Femur (tissue), 1 donor: ENCODE measurements around the gene DNASE1.
"Not testable (repeated sequence)": the region's sequence is repeated elsewhere in the genome, so short reads cannot be mapped to it uniquely, and the experiment has no call there.

Source experiments
- DNase-seq: peaks from one replicate; pipeline ENCODE4 v3.0.0-alpha.2; 2017

Gene DNASE1, protein sequence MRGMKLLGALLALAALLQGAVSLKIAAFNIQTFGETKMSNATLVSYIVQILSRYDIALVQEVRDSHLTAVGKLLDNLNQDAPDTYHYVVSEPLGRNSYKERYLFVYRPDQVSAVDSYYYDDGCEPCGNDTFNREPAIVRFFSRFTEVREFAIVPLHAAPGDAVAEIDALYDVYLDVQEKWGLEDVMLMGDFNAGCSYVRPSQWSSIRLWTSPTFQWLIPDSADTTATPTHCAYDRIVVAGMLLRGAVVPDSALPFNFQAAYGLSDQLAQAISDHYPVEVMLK

DNA sequence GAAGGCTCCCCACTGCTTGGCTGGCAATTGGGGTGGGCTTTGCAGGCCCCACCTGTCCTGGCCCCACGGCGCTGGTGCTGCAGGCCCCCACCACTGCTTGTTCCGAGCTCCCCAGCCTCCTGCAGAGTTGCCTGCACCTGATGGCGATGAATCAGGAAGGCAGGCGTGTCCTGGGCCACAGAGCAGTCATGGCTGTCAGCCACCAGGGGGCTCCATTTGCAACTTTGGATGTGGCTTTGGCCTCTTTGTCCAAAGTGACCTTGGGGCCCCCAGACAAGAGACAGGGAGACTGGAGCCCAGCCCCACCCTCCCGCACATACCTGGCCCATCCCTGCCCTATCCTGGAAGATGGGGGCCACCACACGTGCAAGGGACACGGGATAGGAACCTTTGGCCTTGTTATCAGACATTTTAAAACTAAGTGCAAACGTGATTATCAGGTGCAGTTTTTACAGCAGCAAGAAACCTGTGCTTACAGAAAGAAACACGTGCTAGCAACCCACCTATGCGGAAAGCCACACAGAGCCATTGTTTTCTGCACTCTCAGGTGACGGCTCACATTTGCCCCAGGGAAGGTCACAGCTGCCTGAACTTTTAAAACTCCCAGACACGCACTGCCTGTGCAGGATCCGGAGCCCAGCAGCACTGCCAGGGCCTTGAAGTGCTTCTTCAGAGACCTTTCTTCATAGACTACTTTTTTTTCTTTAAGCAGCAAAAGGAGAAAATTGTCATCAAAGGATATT is at the start of gene DNASE1:
TSS of gene DNASE1 (plus strand) at position 443 of the 743 bp plus-strand sequence. CDS start 683 bp downstream, outside the sequence.
- peak; percentile 60 for DNase-seq

DNA sequence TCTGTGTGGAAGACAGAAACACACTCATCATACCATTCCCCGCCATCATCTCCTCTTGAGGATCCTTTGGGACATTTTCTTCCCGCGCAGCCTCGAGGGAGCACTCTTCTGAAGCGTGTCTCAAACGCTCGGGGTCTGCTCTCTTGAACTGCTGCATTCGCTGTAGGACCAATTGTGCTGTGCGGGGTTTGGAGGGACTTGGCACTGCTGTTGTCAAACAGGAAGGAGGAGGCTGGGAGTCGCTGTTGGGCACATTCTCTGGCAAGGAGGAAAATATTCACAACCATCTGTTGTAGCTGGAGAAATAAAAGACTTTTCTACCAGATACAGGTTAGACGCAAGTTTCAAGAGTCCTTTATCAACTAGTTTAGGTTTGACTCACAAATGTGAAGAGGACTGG is 48.0 kb upstream of the DNASE1 start:
- DNase-seq: no peak

DNA sequence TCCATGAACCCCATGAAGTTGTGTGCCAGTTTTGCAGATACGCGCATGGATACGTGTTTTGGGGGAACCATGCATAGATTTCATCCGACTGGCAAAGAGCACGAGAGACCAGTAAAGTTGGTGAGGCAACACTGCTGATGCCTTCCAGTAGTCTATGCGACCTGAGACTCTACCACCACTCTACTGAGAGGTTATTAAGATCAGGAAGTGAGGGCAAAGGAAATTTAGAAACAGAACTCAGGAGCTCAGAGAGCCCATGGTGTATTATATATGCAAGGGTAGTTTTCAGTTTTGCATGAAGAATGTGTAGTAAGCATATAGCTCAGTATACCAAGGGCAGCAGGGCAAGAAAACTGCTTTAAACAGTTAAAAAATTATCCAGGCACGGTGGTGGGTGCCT is 47.3 kb upstream of the DNASE1 start:
- no peak for DNase-seq

DNA sequence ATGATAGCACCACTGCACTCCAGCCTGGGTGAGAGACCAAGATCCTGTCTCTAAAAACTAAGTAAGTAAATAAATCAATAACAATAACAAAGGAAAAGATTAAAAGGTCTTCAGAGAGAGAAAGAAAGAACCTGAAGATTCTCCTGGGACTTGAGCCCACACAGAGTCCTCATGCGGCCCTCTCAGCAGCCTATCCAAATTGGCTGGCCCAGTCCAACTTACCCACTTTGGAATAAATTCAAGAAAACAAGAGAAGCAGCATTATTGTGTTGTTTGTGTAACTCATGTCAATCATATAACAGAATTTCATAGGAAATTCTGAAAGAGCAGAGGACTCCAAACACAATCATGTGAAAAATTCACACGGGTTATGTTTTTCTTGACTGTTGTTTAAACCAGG is 46.9 kb upstream of the DNASE1 start:
- no peak for DNase-seq

DNA sequence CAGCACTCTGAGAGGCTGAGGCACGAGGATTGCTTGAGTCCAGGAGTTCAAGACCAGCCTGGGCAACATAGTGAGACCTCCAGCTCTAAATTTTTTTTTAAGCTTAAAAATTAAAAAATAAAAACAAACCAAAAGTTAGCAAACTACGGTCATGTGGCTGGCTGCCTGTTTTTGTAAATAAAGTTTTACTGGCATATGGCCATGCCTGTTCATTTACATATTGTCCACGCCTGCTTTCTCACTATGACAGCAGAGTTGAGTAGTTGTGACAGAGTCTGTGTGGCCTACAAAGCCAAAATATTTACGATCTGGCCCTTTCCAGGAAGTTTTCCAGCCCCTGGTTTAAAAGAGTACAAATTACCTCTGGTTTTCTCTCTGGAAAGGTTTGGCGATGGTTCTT is 46.4 kb upstream of the DNASE1 start:
- DNase-seq: no peak

DNA sequence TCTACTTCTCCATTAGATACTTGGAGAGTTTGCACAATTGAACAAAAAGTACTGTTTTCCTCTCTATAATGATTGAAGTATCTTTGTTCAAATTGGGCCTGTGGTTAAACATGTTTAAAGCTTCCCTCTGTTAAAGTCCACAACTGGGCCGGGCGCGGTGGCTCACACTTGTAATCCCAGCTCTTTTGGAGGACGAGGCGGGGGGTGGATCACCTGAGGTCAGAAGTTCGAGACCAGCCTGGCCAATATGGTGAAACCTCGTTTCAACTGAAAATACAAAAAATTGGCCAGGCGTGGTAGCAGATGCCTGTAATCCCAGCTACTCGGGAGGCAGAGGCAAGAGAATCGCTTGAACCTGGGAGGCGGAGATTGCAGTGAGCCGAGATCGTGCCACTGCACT is 45.5 kb upstream of the DNASE1 start:
- DNase-seq: not testable (repeated sequence)

DNA sequence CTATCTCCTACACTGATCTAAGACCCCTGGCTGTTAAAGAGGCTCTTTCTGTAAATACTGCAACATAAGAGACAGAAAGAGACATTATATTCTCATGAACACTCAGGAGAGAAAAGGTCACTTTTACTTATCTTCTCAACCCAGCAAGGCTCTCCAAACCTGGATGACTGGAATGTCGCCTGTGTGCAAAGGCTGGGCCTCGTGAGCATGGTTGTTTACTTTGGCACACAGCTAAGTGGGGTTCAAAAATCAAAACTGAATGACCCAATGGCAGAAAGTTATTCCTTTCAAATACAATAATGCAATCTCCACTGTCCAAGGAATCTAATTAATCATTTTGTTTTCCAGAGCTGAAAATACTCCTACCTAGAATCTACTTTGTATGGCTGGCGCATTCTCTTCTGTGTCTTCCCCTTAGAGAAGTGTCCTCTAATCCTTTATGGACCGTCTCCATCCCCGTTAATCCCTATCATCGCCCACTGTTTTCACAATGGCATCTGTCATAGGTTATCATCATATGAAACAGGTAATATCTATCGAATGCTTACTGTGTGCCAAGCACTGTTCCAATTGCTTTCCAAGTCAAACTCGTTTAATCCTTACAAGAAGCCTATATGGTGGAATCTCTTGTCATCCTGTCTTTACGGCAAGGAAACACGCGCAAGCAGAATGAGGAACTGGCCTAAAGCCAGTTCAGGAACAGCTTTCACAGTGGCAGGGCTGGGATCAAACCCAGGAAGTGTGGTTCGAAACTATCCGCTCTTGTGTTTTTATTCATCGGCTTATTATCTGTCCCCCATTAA is 44.4 kb upstream of the DNASE1 start:
- DNase-seq: no peak

DNA sequence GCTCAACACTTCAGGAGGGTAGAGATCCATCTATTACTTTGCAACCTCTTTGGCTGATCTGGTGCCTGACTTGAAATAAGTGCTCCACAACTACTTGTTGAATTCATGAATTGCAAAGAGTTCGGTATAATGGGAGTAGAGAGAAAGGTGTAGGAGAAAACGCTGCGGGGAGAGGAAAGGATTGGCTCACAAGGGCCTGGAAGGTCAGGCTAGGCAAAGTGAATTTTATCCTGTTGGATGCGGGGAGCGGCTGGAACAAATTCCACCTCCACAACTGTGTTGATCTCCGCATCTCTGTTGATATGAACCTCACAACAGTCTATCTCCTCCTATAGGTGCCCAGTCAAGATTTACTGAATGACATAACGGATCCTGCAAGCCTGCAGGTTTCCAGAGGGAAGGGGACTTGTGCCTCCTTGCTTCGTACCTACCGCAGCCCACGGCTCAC is 43.8 kb upstream of the DNASE1 start:
- DNase-seq: no peak

DNA sequence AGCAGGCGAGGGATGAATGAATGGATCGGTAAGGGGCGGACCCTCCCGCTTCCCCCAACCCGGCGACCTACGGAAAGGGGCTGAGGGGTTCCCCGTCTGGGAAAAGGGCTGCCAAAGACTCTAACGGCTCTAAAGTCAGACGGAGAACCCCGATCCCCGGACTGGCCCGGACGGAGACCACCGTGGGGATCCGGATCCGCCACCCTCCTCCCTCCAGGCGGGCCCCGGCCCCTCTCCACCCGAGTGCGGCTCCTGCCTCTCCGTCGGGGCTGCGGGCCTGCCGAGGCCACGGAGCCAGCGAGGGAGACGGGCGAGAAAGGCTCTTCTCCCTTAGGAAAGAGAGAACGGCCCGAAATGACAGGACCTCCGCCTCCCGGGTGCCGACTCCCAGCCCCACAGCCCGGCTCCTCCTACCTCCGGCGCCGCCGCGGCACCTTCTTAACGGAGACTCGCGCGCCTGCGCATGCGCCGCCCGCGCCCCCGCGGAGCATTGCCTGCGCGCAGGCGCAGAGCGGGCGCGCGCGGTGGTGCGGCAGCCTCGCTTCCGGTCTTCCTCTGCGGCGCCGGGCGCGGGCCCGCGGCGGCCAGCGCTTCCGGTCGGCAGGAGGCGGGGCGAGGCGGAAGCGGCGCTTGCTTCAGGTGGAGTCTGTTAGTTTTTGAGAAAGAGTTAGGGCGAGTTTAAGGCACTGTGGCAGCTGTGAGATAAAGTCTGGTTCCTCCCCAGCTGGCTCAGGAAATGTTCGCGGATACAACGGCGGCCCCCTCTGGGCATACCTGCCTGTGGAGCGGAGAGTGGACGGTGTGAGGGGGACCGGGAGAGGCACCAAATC is 43.1 kb upstream of the DNASE1 start, which contains the start of gene SLX4:
TSS of gene SLX4 (minus strand) at position 461 of the 830 bp plus-strand sequence. CDS start 2,642 bp downstream, outside the sequence.
- DNase-seq: peak; percentile 94

DNA sequence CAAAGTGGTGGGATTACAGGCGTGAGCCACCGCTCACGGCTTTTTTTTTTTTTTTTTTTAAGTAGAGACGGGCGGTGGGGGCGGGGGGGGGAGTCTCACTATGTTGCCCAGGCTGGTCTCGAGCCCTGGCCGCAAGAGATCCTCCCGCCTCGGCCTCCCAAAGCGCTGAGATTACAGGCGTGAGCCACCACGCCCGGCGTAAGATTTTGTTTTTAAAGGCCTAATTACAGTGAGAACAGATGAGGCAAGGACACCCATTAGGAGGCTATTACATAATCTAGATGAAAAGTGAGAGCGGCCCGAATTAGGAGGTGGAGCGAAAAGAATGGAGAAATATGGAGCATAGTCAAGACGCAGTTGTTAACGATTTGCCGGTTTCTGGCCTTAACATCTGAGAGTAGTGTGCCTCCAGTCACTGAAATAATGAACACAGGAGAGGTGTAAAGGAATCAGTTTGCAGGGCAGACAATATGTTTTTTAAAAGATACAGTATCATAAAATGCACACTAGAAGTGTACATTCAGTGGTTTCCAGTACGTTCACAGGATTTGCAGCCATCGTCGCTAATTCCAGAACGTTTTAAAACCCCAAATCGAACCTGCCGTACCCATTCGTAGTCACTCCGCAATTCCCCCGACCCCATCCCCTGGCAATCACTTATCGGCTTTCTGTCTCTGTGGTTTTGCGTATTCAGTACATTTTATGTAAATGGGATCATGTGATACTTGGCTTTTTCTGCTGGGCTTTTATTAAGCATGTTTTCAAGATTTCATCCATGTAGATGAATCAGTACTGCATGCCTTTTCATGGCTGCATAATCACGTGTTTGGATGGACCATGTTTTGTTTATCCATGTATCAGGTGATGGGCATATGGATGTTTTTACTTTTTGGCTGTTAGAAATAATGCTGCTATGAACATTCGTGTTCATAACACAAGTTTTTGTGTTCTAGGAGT is 41.7 kb upstream of the DNASE1 start:
- no peak for DNase-seq

DNA sequence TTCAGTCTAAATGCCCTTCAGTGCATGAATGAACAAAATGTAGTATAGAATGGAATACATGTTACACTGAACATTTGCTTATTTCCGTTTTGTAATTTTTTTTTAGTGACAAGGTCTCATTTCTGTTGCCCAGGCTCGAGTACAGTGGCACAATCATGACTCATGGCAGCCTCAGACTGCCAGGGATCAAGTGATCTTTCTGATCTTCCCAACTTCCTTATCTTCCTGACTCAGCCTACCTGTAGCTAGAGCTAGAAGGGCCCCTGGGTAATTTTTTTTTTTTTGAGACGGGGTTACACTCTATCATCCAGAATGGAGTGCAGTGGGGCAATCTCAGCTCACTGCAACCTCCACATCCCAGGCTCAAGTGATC is 35.7 kb upstream of the DNASE1 start:
- no peak for DNase-seq

DNA sequence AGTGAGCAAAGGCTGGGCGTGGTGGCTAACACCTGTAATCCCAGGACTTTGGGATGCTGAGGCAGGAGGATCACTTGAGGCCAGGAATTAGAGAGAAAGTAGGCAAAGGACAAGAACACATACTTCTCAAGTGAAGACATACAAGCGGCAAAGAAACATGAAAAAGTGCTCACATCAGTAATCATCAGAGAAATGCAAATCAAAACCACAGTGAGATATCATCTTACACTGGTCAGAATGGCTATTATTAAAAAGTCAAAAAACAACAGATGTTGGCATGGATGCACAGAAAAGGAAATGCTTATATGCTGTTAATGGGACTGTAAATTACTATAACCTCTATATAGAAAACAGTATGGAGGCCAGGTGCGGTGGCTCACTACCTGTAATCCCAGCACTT is 30.8 kb upstream of the DNASE1 start:
- no peak for DNase-seq

DNA sequence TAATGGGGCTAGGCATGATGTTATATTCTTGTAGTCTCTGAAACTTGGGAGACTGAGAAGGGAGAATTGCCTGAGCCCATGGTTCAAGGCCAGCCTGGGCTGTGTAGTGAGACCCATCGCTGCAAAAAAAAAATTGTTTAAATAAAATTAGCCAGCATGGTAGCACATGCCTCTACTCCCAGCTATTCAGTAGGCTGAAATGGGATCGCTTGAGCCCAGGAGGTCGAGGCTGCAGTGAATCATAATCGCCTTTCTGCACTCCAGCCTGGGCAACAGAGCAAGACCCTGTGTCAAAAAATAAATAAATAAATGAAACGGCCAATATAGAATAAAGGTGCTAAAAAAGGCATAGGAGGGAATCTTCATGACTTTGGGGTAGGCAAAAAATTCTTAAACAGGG is 29.2 kb upstream of the DNASE1 start:
- no peak for DNase-seq

DNA sequence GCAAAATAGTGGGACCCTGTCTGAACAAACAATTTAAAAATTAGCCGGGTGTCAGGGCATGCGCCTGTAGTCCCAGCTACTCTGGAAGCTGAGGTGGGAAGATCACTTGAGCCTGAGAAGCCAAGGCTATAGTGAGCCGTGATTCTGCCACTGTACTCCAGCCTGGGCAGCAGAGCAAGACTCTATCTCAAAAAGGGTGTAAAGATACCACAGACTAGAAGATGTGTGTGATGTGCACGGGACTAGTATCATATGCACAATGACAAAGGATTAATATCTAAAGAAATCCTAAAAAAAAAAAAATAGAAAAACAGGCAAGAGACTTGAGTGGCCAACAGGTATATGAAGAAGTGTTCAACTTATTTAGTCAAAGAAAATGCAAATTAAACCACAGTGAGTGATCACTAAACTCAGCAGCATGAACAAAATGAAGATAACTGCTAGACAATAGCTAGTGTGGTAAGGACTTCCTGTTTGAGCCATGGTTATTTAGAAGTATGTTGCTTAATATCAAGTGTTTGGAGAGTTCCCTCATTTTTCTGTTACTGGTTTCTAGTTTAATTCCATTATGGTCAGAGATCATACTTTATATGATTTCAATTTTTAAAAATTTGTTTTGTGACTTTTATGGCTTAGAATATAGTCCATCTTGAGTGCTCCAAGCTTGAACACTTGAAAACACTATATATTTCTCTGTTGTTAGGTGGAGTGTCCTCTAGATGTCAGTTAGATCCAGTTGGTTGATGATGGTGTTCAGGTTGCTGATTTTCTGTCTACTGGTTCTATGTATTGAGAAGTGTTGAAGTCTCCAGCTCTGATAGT is 28.4 kb upstream of the DNASE1 start:
- DNase-seq: no peak

DNA sequence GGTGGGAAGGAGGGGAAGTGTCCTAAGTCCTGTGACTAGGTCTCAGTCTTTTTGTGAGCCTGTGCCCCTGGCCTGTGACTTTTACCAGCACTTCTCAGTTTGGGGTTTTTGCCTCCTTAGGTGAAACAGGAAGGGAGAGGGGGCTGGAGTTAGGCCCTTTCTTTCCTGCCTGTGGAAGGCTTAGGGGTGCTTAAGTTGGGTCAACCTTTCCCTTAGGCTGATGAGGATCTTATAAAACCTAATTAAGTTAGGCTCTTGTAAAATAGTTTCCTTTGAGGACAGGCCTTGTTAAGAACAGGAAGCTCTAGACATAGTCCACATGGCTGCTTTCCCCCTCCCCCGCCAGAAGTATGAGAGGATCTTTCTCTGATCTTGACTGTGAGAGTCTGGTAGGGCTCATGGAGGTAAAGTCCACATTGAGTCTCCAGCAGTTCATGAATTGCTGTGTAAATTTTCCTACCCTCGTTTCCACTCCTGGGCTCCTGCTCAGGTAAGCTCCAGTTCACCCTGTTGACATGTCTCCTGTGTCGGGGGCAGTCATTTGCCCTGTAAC is 17.0 kb upstream of the DNASE1 start:
- DNase-seq: no peak

DNA sequence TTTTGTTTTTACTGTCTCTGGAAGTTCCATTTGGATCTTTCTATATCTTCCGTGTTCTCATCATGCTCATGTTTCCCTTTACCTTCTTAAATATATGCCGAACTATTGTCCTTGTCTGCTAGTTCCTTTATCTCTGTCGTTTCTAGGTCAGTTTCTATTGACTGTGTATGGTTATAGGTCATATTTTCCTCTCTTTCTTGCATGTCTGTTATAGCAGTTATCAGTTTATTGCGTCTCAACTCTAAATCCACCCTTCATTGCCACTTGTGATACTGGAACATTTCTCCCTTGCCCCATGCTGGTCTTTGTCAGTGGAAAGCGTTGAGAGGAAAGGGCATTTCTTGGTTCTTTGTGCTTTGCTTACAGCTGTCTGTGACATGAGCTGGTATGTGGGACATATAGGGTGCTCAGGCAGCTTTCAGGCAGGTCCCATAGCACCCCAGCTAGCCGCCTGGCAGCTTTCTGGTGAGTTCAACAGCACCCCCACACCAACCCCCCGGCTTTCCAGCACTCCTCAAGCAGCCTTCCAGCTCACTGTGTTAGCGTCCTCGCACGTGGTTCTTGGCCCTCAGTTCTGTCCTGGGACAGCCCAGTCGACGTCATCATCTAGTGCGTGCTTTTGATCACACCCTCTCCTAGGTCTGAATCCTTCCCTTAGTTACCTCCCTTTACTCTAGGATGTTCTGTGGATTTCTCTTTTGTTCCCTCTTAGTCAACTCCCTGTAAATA is 15.4 kb upstream of the DNASE1 start:
- DNase-seq: no peak

DNA sequence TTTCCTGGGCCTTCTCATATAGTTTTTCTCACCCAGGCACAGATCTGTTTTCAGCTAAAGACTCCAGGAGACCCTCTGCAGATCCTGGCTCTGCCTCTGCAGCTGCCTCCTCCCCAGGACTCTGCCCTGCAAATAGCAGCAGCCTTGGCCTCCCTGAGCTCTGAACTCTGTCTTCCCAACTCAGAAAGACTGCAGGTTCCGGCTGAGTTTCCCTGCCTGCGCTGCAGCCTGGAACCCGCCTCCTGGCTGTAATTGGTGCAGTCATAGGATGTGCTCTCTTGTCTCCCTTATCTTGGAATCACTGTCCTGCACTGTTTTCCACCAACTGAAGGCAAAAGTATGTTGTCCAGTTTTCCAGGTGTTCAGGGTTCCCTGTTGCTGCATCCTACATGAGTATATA is 14.3 kb upstream of the DNASE1 start:
- DNase-seq: no peak

DNA sequence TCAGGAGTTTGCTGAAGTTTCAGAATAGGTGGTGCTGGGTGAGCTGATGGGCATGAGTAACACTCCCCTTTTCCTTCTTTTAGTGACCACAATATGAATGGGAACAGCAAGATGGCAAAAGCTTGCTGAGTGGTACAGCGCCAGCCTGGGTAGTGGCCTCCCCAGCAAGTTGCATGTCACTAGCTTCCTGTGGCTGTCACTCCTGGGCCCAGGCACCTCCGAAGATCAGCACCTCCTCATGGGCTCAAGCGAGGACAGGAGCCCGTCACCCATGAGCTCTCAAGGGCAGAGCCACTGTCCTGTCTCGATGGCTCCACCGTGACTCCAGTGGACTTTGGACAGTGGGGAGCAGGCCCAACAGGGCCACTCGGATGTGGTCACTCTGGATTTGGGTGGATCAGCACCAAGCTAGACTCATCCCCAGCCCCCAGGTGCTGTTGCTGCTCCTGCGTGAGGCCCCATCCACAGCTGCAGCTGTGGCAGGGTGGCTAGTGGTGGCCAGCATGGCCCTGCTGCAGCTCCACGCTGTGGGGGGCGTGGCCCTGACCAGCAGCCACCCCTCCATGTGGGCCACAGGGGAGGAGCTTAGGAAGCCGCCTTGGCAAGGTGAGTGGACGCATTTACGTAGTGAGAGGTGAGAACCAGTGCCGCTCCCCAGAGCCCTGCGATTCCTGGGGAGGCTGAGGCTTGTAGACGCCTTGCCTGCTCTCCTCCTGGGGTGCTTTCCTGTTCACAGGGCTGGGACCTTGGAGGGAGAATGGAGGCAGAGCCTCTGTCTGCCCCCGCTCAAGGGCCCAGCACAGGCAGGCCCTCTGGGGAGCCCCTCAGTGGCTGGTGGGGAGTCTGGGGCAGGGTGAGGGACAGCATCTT is 13.6 kb upstream of the DNASE1 start:
- no peak for DNase-seq
